HG02970 (cell line): ENCODE measurements around the gene OTUD5.
"Not testable (repeated sequence)": the region's sequence is repeated elsewhere in the genome, so short reads cannot be mapped to it uniquely, and the experiment has no call there.

Source experiments
- ATAC-seq: cut with Tn5 transposase; IDR thresholded peaks from one replicate; pipeline ENCODE4 v1.9.1; 2021; ENCODE audit warnings: mild to moderate bottlenecking, moderate library complexity, moderate number of reproducible peaks; ENCODE audit not compliant: unreplicated experiment, low FRiP score

OTUD5 gene

GRCh38 chrX:48891402-48892288 lies 65.8 kb downstream of the OTUD5 start:
- ATAC-seq: peak; percentile 69

- ATAC-seq: peak; percentile 11
These were observed 66.4 kb downstream of the OTUD5 start for GRCh38 chrX:48890934-48891401.

GRCh38 chrX:48890296-48890925 lies 67.0 kb downstream of the OTUD5 start:
- ATAC-seq: no peak

GRCh38 chrX:48886586-48886985 lies 70.8 kb downstream of the OTUD5 start:
- ATAC-seq: not testable (repeated sequence)

GRCh38 chrX:48883729-48884128 lies 73.7 kb downstream of the OTUD5 start:
- no peak for ATAC-seq

- not testable (repeated sequence) for ATAC-seq
These were observed 80.5 kb downstream of the OTUD5 start for GRCh38 chrX:48876944-48877343.
